GM12864 (cell line): ENCODE measurements around the gene CXCL9.
A peak's percentile ranks its signal among the peaks of the same experiment; 100 is the strongest.
"Not testable (repeated sequence)": the region's sequence is repeated elsewhere in the genome, so short reads cannot be mapped to it uniquely, and the experiment has no call there.

Experiments
- DNase-seq: peaks from one replicate; pipeline ENCODE4 v3.0.0-alpha.2; 2011; ENCODE audit warnings: low read depth
- H3K4me3 ChIP-seq: 2 replicates; pipeline ENCODE4 v1.5.1; 2011; ENCODE audit warnings: mild to moderate bottlenecking, low read depth, low read length, control low read depth
- TF ChIP-seq, protein P1 (sequence below): IDR thresholded peaks from 2 replicates; pipeline ENCODE4 v1.5.1; 2011; ENCODE audit warnings: low read depth, mild to moderate bottlenecking, moderate library complexity, low read length, control low read depth, inconsistent platforms; ENCODE audit errors: missing control alignments

Gene CXCL9

DNA sequence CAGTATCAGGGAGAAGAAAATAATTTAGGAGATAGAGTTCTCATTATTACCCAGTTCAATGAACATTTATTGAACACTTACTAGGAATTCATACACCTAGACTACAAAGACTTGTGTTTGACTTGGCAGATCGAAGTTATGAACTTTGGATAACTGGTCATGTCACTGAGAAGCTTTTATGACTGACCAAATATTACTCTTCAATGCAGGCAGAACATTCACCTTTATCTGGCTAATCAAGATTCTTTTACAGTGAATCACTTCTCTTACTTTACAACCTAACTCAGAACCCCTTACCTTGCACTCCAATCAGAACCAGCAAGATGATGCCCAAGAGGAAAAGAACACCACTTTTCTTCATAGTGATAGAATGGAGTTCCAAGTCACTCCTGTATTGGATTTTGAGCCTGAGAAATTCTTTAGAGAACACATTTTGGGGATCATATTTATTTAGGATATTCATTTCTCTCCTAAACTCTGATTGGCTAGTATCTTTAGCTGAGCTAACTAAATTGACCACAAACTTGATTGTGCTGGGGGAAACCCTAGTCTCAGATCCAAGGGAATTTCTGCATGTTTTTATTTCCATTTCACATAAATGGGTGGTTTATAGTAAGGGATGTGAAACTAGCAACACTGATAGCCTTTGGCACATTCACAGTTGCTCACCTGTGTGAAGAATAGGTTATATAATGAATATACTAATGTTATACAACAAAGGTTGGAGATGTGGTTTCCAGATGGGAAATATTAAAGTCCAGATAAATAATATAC, at the start of gene CXCL9:
Gene CXCL9, minus strand, starts transcription at position 421 of the 774 bp plus-strand sequence. Its CDS starts 60 bp downstream, at position 361.
- no peak within 1 kb of the TSS for H3K4me3 ChIP-seq
- DNase-seq: no peak
- TF ChIP-seq, protein P1, sequence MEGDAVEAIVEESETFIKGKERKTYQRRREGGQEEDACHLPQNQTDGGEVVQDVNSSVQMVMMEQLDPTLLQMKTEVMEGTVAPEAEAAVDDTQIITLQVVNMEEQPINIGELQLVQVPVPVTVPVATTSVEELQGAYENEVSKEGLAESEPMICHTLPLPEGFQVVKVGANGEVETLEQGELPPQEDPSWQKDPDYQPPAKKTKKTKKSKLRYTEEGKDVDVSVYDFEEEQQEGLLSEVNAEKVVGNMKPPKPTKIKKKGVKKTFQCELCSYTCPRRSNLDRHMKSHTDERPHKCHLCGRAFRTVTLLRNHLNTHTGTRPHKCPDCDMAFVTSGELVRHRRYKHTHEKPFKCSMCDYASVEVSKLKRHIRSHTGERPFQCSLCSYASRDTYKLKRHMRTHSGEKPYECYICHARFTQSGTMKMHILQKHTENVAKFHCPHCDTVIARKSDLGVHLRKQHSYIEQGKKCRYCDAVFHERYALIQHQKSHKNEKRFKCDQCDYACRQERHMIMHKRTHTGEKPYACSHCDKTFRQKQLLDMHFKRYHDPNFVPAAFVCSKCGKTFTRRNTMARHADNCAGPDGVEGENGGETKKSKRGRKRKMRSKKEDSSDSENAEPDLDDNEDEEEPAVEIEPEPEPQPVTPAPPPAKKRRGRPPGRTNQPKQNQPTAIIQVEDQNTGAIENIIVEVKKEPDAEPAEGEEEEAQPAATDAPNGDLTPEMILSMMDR: no peak

DNA sequence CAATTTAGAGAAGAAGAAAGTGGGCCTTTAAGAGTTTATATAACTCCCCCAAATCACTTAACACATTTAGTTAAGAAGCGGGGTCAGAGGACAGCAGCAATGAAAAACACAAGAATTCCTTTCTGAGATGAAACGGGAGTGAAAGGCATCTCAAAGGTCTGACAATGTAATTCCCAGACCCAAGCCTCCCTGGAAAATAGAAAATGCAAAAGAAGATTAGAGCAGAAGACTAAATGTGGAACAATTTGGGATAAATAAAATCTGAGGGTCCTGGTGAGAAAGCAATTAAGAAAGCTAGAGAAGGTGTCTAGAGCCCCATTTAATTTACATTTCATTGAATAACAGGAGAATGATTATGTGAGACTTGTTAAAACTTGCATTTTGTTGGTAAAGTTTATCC, 48.1 kb upstream of the CXCL9 start:
- no peak for DNase-seq
- H3K4me3 ChIP-seq: no peak overlapping the region
- TF ChIP-seq, protein P1: no peak

DNA sequence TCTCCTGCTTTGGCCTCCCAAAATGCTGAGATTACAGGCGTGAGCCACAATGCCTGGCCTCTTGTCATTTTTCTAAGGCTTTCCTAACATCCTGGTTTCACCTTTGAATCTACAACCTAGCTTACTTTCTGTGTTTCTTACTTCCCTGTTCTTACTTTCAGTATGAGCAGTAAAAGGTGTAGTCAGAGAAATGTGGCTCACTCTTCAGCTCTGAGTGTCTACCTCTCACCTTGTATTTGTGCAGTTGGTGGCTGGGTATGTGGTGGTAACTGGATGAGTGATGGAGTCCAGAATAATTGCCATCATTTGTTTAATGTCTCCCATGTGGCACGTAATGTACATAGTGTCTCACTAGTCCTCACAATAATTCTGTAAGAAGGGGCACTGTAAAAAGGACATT, 47.7 kb upstream of the CXCL9 start:
- TF ChIP-seq, protein P1: no peak
- DNase-seq: peak; percentile 67
- no peak overlapping the region for H3K4me3 ChIP-seq

DNA sequence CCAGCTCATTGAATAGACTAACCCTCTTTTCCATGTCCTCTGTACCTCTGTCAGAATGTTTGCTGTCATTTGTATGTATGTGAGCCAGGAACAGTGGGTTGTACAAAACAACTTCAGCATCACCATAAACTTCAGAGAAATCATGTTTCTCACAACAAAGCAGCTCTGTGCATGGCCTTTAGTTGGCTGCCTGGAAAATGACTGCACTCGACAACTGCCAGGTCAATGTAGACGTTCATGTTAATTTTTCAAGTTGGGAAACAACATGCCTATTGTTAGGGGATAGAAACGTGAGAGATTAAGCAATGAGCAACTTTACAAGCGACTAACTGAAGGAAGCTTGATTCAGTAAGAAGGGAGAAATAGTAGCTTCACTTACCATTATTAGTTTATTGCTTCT, 46.4 kb upstream of the CXCL9 start:
- TF ChIP-seq, protein P1: no peak
- H3K4me3 ChIP-seq: no peak overlapping the region
- DNase-seq: no peak

DNA sequence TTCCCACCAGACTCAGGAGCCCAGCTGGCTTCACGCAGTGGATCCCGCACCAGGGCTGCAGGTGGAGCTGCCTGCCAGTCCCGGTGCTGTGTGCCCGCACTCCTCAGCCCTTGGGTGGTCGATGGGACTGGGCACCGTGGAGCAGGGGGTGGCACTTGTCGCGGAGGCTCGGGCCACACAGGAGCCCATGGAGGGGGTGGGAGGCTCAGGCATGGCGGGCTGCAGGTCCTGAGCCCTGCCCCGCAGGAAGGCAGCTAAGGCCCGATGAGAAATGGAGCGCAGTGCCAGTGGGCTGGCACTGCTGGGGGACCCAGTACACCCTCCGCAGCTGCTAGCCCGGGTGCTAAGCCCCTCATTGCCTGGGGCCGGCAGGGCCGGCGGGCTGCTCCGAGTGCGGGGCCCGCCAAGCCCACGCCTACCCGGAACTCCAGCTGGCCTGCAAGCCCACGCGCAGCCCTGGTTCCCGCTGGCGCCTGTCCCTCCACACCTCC, 43.3 kb upstream of the CXCL9 start:
- H3K4me3 ChIP-seq, DNase-seq: not testable (repeated sequence)

DNA sequence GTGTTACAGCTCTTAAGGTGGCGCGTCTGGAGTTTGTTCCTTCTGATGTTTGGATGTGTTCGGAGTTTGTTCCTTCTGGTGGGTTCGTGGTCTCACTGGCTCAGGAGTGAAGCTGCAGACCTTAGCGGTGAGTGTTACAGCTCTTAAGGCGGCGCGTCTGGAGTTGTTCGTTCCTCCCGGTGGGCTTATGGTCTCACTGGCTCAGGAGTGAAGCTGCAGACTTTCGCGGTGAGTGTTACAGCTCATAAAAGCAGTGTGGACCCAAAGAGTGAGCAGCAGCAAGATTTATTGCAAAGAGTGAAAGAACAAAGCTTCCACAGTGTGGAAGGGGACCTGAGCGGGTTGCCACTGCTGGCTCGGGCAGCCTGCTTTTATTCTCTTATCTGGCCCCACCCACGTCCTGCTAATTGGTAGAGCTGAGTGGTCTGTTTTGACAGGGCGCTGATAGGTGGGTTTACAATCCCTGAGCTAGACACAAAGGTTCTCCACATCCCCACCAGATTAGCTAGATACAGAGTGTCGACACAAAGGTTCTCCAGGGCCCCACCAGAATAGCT, 42.6 kb upstream of the CXCL9 start:
- not testable (repeated sequence) for DNase-seq, H3K4me3 ChIP-seq

DNA sequence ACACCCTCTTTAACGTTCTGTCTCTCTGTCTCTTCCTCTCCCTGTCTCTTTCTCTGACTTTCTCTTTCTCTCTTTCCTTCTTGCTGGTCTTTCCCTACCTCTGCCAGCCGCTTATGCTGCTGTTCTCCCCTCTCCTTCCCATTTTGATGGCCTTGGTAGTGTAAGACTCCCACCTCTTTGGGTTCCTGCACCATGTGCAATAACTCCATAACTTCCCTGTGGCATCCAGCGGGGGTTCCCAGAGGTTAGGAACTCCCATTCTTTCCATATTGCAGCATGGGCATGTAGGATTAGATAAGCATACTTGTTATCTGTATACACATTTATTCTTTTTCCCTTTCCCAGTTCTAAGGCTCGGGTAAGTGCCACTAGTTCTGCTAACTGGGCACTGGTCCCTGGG, 37.4 kb upstream of the CXCL9 start:
- not testable (repeated sequence) for DNase-seq, H3K4me3 ChIP-seq

DNA sequence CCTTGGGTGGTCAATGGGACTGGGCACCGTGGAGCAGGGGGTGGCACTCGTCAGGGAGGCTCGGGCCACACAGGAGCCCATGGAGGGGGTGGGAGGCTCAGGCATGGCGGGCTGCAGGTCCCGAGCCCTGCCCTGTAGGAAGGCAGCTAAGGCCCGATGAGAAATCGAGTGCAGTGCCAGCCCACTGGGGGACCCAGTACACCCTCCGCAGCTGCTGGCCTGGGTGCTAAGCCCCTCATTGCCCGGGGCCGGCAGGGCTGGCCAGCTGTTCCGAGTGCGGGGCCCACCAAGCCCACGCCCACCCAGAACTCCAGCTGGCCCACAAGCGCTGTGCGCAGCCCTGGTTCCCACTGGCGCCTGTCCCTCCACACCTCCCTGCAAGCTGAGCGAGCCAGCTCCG, 36.0 kb upstream of the CXCL9 start:
- DNase-seq, H3K4me3 ChIP-seq: not testable (repeated sequence)

DNA sequence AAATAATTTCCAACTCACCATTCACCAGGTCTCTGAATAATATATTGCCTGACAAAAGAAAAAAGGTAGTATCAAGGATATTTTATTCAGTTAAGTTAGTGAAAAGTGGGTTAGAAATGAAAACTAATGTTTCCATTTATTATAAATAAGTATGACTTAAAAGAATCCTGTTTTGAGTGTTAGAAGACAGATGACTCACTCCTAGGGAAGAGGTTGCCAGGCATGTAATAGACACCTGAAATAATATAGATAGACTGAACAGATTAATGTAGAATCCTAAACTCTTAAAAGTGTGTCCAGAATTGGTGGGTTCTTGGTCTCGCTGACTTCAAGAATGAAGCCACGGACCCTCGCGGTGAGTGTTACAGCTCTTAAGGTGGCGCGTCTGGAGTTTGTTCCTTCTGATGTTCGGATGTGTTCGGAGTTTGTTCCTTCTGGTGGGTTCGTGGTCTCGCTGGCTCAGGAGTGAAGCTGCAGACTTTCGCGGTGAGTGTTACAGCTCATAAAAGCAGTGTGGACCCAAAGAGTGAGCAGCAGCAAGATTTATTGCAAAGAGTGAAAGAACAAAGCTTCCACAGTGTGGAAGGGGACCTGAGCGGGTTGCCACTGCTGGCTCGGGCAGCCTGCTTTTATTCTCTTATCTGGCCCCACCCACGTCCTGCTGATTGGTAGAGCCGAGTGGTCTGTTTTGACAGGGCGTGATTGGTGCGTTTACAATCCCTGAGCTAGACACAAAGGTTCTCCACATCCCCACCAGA, 35.1 kb upstream of the CXCL9 start:
- DNase-seq, H3K4me3 ChIP-seq: not testable (repeated sequence)
